ENCODE results near the gene NMRK1.

The NMRK1 gene

DNA sequence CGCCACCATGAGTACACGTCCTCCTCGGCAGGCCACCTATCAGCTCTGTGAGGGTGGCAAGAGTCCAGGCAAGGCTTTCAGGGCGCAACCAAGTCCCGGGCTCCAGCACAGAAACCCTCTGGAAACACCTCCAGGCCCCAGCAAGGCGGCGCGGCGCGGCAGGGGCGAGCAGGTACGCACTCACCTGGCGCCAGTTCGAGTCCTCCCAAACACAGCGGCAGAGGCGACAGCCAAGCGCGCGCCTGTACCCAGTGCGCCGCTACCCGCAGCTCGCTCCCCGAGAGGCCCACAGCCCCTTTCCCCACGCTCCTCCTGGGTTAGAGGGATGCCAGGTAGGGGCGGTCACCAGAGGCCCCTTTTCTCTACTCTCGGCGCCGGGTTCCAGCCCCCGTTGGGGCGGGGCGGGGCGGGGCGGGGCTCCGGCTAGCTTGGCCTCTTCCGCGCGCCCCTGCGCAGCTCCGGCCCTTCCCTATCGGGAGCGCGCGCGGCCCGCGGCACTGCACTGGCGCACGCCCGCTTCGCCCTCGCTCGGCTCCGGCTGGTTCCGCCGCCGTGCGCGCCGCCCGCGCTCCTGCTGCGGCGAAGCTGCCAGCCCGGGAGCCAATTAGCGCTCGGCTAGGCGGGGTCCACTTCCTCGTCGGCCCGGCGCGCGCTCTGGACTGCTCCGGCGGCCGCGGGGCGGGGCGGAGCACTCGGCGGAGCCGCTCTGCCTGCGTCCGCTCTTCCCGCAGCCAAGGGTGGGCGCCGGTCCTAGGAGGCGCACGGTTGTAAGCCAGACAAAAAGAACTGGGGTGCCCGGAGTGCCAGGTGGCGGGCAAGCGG is at the start of gene NMRK1, which contains the start of gene OSTF1:
NMRK1 (minus strand) TSS at position 332 of the 822 bp plus-strand sequence. CDS start 5,040 bp downstream, outside the sequence.
OSTF1 (plus strand) TSS at position 691 of the 822 bp plus-strand sequence. CDS start 179 bp downstream, outside the sequence.
- peak; percentile 75 for DNase-seq (ENCODE audit: low read depth)
- H3K4me3 ChIP-seq (ENCODE audit: low read depth, low read length) = peak within 1 kb of the TSS; percentile 87
- no peak for TF ChIP-seq CTCF (IDR thresholded peaks at IDR 0.05; ENCODE audit: low read depth, low read length, missing control alignments)

GRCh38 chr9:75134495-75134894 is 46.5 kb upstream of the NMRK1 start:
- H3K4me3 ChIP-seq (ENCODE audit: low read depth, low read length) = no peak overlapping the region
- no peak for TF ChIP-seq CTCF (IDR thresholded peaks at IDR 0.05; ENCODE audit: low read depth, low read length, missing control alignments)
- no peak for DNase-seq (ENCODE audit: low read depth)

- no peak for TF ChIP-seq CTCF (IDR thresholded peaks at IDR 0.05; ENCODE audit: low read depth, low read length, missing control alignments)
- no peak overlapping the region for H3K4me3 ChIP-seq (ENCODE audit: low read depth, low read length)
- DNase-seq (ENCODE audit: low read depth) = no peak
Measured at GRCh38 chr9:75133396-75133795, 45.4 kb upstream of the NMRK1 start.

- H3K4me3 ChIP-seq (ENCODE audit: low read depth, low read length) = no peak overlapping the region
- no peak for TF ChIP-seq CTCF (IDR thresholded peaks at IDR 0.05; ENCODE audit: low read depth, low read length, missing control alignments)
Measured at GRCh38 chr9:75132244-75132643, 44.3 kb upstream of the NMRK1 start.

GRCh38 chr9:75131700-75132099 is 43.7 kb upstream of the NMRK1 start:
- no peak for DNase-seq (ENCODE audit: low read depth)
- TF ChIP-seq CTCF (IDR thresholded peaks at IDR 0.05; ENCODE audit: low read depth, low read length, missing control alignments) = no peak
- no peak overlapping the region for H3K4me3 ChIP-seq (ENCODE audit: low read depth, low read length)

More at GRCh38 chr9:75132244-75132643, 44.3 kb upstream of the NMRK1 start:
- no peak for DNase-seq (ENCODE audit: low read depth)

DNA sequence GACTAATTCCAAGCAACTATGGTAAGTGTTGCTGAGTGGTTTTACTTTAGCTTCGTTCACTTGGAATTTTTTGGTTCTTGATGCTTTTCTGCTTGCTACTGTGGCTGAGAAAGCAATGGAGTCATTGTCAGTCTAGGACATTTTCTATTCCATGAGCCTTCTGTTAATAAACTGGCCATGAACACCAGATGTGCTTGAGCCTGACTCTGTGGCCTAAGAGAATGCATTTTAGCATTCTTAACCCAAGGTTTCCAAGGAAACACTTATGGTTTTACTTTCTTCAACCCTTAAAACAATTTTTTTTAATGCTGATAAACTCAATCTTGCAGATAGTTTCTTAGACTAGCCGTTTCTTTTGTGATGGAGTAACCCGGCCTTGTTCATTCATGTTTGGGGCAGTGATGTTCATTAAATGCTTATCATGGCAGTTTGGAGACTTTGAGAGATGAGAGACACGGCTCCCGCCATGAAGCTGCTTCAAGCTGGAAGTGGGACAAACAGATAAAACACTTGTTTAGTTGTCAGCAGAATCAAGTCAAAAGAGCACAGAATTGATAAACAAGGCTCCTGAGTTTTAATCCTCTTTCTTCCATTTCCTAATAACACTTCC is 42.8 kb upstream of the NMRK1 start:
- no peak overlapping the region for H3K4me3 ChIP-seq (ENCODE audit: low read depth, low read length)
- no peak for DNase-seq (ENCODE audit: low read depth)
- no peak for TF ChIP-seq CTCF (IDR thresholded peaks at IDR 0.05; ENCODE audit: low read depth, low read length, missing control alignments)
